Measurements from ENCODE around the gene RELCH.

Gene RELCH

GRCh38 chr18:62187543-62188510 is 772 bp downstream of the RELCH start:
- peak in 1 of 4 experiments; percentile 6 for DNase-seq

- no peak for DNase-seq
Observed at GRCh38 chr18:62189208-62189607, 2.2 kb downstream of the RELCH start.

DNA sequence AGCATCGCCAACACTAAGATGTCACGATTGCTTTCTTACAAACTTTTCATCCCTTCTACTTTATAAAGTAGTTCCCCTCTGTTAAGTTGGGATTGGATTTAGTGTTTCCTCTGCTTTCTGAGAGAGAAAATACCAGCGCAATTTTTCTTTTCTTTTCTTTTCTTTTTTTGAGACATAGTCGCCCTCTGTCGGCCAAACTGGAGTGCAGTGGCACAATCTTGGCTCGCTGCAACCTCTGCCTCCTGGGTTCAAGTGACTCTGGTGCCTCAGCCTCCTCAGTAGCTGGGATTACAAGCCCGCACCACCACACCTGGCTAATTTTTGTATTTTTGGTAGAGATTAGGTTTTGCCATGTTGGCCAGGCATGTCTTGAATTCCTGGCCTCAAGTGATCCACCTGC is 9.0 kb downstream of the RELCH start:
- DNase-seq: no peak

DNA sequence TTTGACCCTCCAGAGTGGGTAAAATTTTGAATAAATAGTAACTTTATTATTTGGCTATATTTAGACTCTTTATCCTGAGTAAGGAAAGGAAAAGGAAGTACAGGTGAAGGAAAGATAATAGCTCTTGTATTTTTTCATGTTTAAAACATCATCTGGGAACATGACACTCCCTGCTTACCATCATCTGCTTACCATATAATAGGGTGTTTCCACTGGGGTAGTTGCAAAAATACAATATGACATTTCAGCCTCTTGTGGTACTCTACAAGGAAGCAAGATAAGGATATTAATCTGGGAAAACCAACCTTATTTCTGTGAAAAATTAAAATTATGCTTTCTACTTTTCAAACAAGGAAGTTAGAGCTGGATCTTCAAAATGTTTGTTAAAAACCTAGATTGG is 9.9 kb downstream of the RELCH start:
- no peak for DNase-seq

- no peak for DNase-seq
Observed at GRCh38 chr18:62198259-62198658, 11.2 kb downstream of the RELCH start.

- no peak for DNase-seq
Observed at GRCh38 chr18:62199629-62200028, 12.6 kb downstream of the RELCH start.

- DNase-seq: no peak
Observed at GRCh38 chr18:62200121-62200914, 13.3 kb downstream of the RELCH start.

- no peak for DNase-seq
Observed at GRCh38 chr18:62201870-62202269, 14.8 kb downstream of the RELCH start.

DNA sequence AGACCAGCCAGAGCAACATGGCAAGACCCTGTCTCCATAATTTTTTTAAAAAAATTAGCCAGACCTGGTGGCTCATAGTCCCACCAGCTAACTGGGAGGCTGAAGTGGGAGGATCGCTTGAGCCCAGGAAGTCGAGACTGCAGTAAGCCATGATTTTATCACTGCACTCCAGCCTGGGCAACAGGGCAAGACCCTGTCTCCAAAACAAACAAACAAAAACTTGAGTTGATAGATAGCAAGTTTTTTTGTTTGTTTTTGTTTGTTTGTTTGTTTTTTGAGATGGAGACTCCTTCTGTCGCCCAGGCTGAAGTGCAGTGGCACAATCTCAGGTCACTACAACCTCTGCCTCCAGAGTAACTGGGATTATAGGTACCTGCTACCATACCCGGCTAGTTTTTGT is 18.8 kb downstream of the RELCH start:
- no peak for DNase-seq

- no peak for DNase-seq
Observed at GRCh38 chr18:62206593-62206992, 19.5 kb downstream of the RELCH start.

DNA sequence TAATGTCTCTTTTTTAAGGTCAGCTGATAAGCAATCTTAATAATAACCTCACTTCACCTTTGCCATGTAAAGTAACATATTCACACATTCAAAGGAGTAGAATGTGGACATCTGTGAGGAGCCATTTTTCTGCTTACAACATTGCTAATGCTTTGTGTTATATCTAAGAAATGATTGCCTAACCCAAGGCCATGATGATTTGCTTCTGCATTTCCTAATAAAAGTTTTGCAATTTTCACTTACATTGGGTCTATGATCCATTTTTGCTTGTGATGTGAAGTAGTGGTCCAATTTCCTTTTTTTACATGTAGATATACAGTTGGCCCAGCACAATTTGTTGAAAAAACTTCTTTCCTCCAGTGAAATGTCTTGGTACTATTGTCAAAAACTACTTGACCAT is 22.0 kb downstream of the RELCH start:
- no peak for DNase-seq

DNA sequence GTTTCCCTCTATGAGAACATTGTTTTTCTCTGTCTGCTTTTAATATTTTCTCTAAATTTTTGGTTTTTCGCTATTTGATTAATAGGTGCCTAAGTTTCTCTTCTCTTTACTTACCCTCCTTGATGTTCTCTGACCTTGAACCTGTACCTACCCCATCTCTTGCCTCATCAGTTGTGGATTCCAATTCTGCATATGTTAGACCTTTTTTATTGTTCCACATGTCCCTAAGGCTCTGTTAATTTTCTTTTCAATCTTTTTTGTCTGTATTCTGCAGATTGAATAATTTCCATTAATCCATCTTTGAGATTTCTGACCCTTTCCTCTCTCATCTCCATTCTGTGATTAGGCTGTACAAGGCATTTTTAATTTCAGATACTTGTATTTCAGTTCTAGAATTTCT is 23.1 kb downstream of the RELCH start:
- DNase-seq: no peak

DNA sequence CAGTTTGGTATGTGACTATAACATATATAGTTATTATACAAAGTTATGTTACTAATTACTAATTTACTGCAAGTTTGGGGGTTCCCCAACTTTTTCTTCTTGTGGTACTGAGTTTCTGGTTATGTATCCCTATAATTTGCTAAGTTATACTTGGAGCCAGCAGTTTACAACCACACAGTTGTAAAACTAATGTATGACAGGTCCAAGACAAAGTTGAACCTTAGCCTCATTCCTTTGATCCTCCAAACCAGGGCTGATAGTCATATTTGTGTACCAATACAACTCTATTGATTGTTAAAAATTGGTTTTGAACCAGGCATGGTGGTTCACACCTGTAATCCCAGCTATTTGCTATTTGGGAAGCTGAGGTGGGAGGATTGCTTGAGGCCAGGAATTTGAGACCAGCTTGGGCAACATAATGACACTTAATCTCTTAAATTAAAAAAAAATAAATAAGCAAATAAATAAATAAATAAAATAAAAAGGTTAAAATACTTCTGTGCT is 24.3 kb downstream of the RELCH start:
- DNase-seq: no peak

- no peak for DNase-seq
Observed at GRCh38 chr18:62214790-62215189, 27.7 kb downstream of the RELCH start.

- no peak for DNase-seq
Observed at GRCh38 chr18:62224229-62224628, 37.2 kb downstream of the RELCH start.

GRCh38 chr18:62226047-62226446 is 39.0 kb downstream of the RELCH start:
- DNase-seq: no peak

GRCh38 chr18:62236252-62236651 is 49.2 kb downstream of the RELCH start:
- no peak for DNase-seq

- DNase-seq: no peak
Observed at GRCh38 chr18:62239475-62239874, 52.4 kb downstream of the RELCH start.

GRCh38 chr18:62242955-62243354 is 55.9 kb downstream of the RELCH start:
- DNase-seq: no peak

- no peak for DNase-seq
Observed at GRCh38 chr18:62245177-62245576, 58.1 kb downstream of the RELCH start.

- no peak for DNase-seq
Observed at GRCh38 chr18:62245699-62246098, 58.6 kb downstream of the RELCH start.

DNA sequence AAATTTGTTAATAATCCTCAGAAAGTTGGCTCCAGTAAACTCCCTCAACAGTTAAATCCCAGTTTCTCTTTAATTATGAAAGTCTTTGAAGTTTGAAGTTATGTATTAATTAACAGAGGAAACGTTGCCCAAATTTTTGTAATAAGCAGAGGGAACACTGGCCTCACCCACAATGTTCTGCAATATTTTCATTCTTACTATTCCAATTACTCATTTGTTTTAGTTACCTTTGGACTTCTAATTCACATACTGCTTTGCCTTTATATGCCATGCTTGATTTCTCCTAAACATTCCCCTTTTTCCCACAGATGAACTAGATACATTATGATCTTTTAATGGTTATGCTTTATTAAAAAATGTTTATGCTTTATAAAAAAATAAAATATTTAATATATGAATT is 61.3 kb downstream of the RELCH start:
- no peak for DNase-seq

DNA sequence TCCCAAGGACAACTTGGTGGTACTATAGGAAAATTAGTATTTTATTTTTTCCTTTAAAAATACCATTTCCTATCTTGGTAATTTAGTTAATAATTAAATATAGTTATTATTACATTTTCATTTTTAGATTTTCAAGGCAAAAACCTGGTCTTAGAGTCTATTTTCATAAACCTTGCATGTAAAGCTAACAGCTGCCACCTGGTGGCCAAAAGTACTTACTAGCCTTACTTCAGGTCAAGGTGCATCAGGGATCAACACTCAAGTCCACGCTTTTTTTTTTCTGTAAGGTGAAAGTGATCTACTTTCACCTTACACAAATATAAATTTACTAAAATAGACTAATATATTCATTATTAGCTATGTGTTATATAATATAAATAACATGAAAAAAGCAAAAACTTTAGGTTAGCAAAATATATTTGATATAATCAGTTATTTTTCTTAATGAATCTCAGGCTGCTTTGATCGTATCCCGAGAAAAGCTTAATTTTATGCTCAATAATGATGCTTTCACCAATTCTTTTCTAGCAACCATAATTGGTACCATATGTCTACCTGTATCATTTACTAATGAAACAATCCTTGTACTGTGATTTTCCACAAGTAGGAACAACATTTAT is 62.5 kb downstream of the RELCH start:
- DNase-seq: peak; percentile 24 to 58 (median 47)

Measured in activated CD4-positive, CD25-positive, alpha-beta regulatory T cell (primary cell).